ENCODE measurements around the gene POFUT2. TPM values are rescaled to one million over a fixed set of nuclear protein-coding genes. Genes with fewer than 3 reads are reported as not detected.

POFUT2 gene
- total and polyA plus RNA-seq, 2 donors from 2014 or later, result 18.3 to 30.2 TPM

Other genes with a start within 250 kb of the POFUT2 start
- gene ADARB1, start 213.3 kb downstream of the POFUT2 start, total RNA-seq, result 34.9 TPM
- gene ADARB1, start 213.3 kb downstream of the POFUT2 start, polyA plus RNA-seq (ENCODE audit: insufficient read depth, low read depth, low replicate concordance), result 6.7 TPM
- gene COL18A1, start 117.3 kb upstream of the POFUT2 start, total RNA-seq, result 316 TPM
- gene COL18A1, start 117.3 kb upstream of the POFUT2 start, polyA plus RNA-seq (ENCODE audit: insufficient read depth, low read depth, low replicate concordance), result 150 TPM